GM12873 (cell line): ENCODE measurements around the gene UGGT1.
A peak's percentile ranks its signal among the peaks of the same experiment; 100 is the strongest.

ENCODE experiments used
- TF ChIP-seq, protein P1 (sequence below): IDR thresholded peaks from 2 replicates; pipeline ENCODE4 v1.5.1; 2012; ENCODE audit warnings: low read depth, mild to moderate bottlenecking, moderate library complexity, low read length, control low read depth; ENCODE audit not compliant: insufficient read depth; ENCODE audit errors: missing control alignments

The UGGT1 gene

DNA sequence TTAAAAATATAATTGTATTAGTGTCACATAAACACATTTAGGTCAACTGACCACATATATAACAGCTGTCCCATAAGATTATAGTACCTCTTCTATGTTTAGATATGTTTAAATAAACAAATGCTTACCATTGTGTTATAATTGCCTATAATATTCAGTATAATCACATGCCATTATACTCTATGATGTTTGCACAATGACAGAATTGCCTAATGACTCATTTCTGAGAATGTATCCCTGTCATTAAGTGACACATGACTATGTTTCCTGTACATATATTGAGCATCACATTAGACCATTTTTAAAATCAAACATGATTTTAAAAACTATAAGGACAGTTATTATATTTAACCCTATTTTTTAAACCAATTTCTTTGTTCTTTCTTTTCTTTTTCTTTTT, 137.9 kb downstream of the UGGT1 start:
- TF ChIP-seq, protein P1, sequence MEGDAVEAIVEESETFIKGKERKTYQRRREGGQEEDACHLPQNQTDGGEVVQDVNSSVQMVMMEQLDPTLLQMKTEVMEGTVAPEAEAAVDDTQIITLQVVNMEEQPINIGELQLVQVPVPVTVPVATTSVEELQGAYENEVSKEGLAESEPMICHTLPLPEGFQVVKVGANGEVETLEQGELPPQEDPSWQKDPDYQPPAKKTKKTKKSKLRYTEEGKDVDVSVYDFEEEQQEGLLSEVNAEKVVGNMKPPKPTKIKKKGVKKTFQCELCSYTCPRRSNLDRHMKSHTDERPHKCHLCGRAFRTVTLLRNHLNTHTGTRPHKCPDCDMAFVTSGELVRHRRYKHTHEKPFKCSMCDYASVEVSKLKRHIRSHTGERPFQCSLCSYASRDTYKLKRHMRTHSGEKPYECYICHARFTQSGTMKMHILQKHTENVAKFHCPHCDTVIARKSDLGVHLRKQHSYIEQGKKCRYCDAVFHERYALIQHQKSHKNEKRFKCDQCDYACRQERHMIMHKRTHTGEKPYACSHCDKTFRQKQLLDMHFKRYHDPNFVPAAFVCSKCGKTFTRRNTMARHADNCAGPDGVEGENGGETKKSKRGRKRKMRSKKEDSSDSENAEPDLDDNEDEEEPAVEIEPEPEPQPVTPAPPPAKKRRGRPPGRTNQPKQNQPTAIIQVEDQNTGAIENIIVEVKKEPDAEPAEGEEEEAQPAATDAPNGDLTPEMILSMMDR: no peak

DNA sequence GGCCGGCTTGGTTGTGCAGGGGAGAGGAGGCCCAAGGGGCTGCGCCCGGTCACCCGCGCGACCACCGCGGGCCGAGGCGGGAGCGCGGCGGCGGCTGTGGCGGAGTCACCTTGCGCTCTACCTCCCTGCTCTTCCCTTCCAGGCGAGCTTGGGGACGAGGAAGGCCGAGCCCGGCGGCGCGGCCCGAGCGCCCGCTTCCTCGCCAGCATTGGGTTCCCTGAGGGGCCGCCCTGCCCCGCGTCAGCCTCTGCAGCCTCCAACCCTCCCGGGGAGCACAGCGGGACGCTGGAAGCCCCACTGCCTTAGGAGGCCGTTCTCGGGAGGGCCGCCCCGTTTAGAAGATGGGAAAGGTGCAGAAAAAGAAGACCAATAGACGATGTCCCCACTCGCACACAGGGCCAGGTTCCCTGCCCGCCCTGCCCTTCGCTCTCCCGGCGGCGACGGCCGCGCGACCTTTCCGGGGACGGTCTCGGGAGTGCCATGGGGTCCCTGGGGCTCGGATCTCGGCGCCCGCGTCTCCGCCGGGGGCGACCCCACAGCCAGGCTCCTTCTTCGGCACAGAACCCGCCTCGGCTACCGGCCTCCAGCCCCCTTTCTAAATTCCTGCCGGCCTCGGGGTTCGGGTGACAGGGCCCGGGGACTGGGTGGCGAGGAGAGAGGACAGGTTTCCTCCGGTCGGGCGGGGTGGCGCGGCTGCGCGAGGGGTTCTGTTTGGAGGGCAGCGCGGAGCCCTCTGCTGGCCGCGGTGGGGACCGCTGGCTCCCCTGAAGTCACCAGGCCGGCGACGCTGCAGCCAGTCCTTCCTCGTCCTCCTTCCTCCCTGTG, 142.2 kb downstream of the UGGT1 start:
- TF ChIP-seq, protein P1: peak; percentile 92

DNA sequence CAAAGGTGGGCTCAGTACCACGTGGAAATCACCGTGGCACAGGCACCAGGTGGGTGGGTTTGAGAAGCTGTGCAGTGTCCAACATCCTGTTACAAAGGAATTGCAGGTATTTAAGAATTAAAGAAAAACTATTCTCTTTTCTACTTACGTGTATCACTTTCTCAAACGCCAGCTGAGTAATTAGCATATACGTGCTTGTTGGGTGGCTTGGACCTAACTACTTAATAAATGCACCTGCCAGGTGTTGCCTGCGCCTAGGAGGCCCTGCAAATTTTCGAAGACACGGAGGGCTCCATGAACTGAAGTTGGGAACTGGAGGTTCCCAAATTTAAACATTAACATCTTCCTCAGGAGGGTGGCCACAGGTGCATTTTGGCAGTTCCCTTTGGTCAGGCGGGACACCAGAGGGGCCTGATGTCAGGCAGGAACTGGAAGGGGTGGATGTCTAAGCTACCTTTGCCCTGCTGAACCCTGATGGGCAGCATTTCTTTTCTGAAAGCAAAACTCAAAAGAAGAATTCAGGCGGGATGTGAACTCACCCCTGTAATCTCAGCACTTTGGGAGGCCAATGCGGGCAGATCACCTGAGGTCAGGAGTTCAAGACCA, 142.9 kb downstream of the UGGT1 start:
- TF ChIP-seq, protein P1: no peak

DNA sequence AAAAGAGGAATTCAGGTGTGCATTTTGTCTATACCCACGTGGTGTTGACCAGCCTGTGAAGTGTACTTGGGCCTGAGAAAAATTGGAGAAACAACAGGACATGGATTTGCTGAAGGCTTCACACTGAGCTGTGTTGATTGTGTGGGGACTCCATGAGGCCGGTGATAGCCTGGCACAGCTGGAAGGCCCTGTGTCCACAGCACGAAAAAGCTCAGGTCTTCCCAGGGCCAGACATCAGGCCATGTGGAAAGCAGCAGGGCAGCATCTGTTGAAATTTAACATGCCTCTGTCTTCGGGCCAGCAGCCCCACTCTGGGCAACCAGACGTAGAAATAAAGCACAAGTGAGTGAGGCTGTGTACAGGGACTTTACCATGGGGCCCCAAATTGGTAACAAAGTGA, 143.6 kb downstream of the UGGT1 start:
- TF ChIP-seq, protein P1: no peak

DNA sequence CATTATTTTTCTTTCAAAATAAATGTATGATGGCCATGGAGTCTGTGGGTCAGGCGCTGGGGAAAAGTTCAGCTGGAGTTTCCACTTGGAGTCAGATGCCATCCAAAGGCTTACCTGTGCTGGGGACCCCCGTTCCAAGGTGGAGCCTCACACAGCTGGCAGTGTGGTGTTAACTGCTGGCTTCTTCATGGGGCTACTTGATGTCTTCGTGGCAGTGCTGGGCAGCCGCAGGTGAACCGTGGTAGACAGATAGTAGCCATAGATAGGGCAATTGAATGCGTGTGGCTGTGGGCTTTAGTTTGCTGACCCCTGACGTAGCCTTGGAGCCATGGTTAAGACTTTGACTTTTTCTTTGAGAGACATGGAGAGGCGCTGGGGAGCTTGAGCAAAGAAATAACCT, 144.6 kb downstream of the UGGT1 start:
- TF ChIP-seq, protein P1: no peak

DNA sequence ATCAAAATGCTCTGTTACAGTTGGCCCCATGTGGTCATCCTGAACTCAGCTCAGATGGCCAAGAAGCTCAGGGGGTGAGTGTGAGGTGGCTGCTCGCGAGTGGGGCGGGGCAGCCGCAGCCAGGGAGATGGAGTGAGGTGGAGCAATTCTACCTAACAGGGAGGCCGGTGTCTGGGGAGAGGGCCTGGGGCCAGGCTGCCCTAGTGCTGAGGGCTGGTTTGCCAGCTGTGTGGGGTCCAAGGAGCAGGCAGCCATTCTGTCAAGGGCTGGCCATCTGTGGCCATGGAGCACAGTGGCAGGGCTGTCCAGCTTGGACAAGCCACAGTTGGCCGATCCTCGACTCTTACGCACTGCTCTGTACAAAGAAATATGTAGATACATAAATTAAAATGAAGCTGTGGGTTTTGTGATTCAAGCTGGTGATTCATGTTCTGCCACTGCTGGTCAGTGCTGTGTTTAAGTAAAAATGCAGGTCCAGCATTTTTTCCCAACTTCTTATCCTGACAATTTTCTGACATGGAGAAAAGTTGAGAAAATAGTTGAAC, 145.6 kb downstream of the UGGT1 start:
- TF ChIP-seq, protein P1: no peak

DNA sequence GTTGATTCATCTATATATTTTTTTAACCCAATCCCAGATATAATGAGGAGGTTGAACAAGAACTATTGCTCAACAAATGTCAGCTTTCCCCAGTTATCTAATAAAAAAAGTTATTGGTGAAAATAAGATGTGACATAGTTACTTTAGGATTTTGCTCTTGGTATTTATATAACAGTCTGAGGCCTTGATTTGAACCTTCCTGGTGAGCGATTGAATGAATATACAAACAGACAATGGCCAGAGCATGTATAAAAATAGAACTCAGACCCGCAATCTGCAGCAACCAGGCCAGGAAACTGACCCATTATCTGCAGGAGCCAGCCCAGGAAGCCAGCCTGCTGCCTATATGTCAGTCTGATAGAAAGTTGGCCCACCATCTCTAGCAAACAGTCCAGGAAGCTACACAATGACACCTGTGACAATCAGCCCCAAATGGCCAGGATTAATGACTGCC, 146.1 kb downstream of the UGGT1 start:
- TF ChIP-seq, protein P1: no peak
